CD14-positive monocyte (primary cell): ENCODE measurements around the gene CD200. TPM values are rescaled to one million over a fixed set of nuclear protein-coding genes. Genes with fewer than 3 reads are reported as not detected.
A peak's percentile ranks its signal among the peaks of the same experiment; 100 is the strongest.

Experiments used
- DNase-seq, 3 donors: peaks; one replicate each; pipeline ENCODE4 v3.0.0-alpha.2; 2011 to 2022
- H2AFZ ChIP-seq: 2 replicates; pipeline ENCODE4 v1.6.0; 2012; ENCODE audit warnings: mild to moderate bottlenecking, low read depth, low read length, inconsistent platforms; ENCODE audit not compliant: insufficient read depth, poor library complexity, severe bottlenecking
- H3K27ac ChIP-seq, 2 donors: 1 replicate in 1 of 2; 2 replicates in 1 of 2; pipeline ENCODE4 v1.5.1; 2012 to 2013; ENCODE audit warnings: low read length in 2 of 2, control low read depth in 1 of 2, inconsistent platforms in 1 of 2, low read depth in 1 of 2, mild to moderate bottlenecking in 1 of 2
- H3K27me3 ChIP-seq, 2 donors: one replicate each; pipeline versions ENCODE4 v1.6.0 to v1.6.1; 2011 to 2013; ENCODE audit warnings: low read length in 2 of 2; ENCODE audit not compliant: control insufficient read depth in 2 of 2, insufficient read depth in 2 of 2
- H3K36me3 ChIP-seq, 2 donors: replicated peaks in 1 of 2; 1 replicate in 1 of 2; 2 replicates in 1 of 2; pipeline versions ENCODE4 v1.5.1 to v1.6.1; 2012 to 2013; ENCODE audit warnings: low read length in 2 of 2, control low read depth in 1 of 2, inconsistent platforms in 1 of 2, mild to moderate bottlenecking in 1 of 2; ENCODE audit not compliant: insufficient read depth in 2 of 2, control insufficient read depth in 1 of 2
- H3K4me1 ChIP-seq, 2 donors: 1 replicate in 1 of 2; 2 replicates in 1 of 2; pipeline versions ENCODE4 v1.5.1 to v1.6.1; 2012 to 2013; ENCODE audit warnings: low read length in 2 of 2, control low read depth in 1 of 2, inconsistent platforms in 1 of 2, mild to moderate bottlenecking in 1 of 2, moderate library complexity in 1 of 2; ENCODE audit not compliant: insufficient read depth in 2 of 2, control insufficient read depth in 1 of 2
- H3K4me2 ChIP-seq: replicated peaks from 2 replicates; pipeline ENCODE3; 2012; ENCODE audit warnings: low read length, moderate library complexity, mild to moderate bottlenecking; ENCODE audit not compliant: poor library complexity, severe bottlenecking; ENCODE audit errors: extremely low read depth
- H3K4me3 ChIP-seq, 3 experiments: fragments of 200-600 bp in 1 of 3; sonication (generic) in 1 of 3; replicated peaks in 1 of 3; 1 replicate in 2 of 3; 2 replicates in 1 of 3; pipeline ENCODE4 v1.5.1; 2011 to 2013; ENCODE audit warnings: low read length in 3 of 3, mild to moderate bottlenecking in 3 of 3, control low read depth in 2 of 3, low read depth in 2 of 3, inconsistent platforms in 1 of 3, moderate library complexity in 1 of 3
- H3K79me2 ChIP-seq: 2 replicates; pipeline ENCODE4 v1.6.0; 2012; ENCODE audit warnings: mild to moderate bottlenecking, control low read depth, inconsistent platforms, low read length, moderate library complexity; ENCODE audit not compliant: insufficient read depth
- H3K9ac ChIP-seq: 2 replicates; pipeline ENCODE4 v1.6.0; 2017; ENCODE audit warnings: low read length, mild to moderate bottlenecking; ENCODE audit not compliant: insufficient read depth, poor library complexity, severe bottlenecking
- H3K9me3 ChIP-seq, 2 donors: replicated peaks in 1 of 2; 1 replicate in 1 of 2; 2 replicates in 1 of 2; pipeline versions ENCODE4 v1.5.1 to v1.6.1; 2012 to 2013; ENCODE audit warnings: low read length in 2 of 2, control low read depth in 1 of 2; ENCODE audit not compliant: control insufficient read depth in 1 of 2, insufficient read depth in 1 of 2
- H4K20me1 ChIP-seq: 2 replicates; pipeline ENCODE4 v1.6.0; 2012; ENCODE audit warnings: mild to moderate bottlenecking, low read length, control low read depth, moderate library complexity; ENCODE audit not compliant: insufficient read depth
- H3K27ac Mint-ChIP-seq, 7 donors: one replicate each; pipeline ENCODE4 v1.8.0; 2020; ENCODE audit warnings: mild to moderate bottlenecking in 7 of 7, mixed read lengths in 7 of 7, moderate library complexity in 6 of 7, inconsistent platforms in 2 of 7
- H3K27me3 Mint-ChIP-seq, 3 donors: one replicate each; pipeline ENCODE4 v1.8.0; 2021 to 2022; ENCODE audit warnings: low read depth in 3 of 3, mild to moderate bottlenecking in 3 of 3, mixed read lengths in 3 of 3, moderate library complexity in 3 of 3, inconsistent platforms in 1 of 3
- H3K36me3 Mint-ChIP-seq, 2 donors: one replicate each; pipeline ENCODE4 v1.8.0; 2020; ENCODE audit warnings: mixed read lengths in 2 of 2, inconsistent platforms in 1 of 2, mild to moderate bottlenecking in 1 of 2
- H3K4me1 Mint-ChIP-seq: one replicate; pipeline ENCODE4 v1.8.0; 2020; ENCODE audit warnings: mild to moderate bottlenecking, mixed read lengths
- H3K4me3 Mint-ChIP-seq, 2 donors: one replicate each; pipeline ENCODE4 v1.8.0; 2020; ENCODE audit warnings: mild to moderate bottlenecking in 2 of 2, mixed read lengths in 2 of 2, moderate library complexity in 1 of 2
- H3K9me3 Mint-ChIP-seq, 7 donors: one replicate each; pipeline ENCODE4 v1.8.0; 2020 to 2022; ENCODE audit warnings: mixed read lengths in 7 of 7, mild to moderate bottlenecking in 6 of 7, moderate library complexity in 6 of 7, inconsistent platforms in 2 of 7
- WGBS: methylation state at CpG from one replicate; pipeline ENCODE4 v1.1.5; 2013; ENCODE audit warnings: missing lambda C conversion rate; ENCODE audit not compliant: insufficient coverage; 5-methylcytosine and 5-hydroxymethylcytosine counted together
- intact Hi-C, 2 donors: fragments of 100-400 bp; cut with micrococcal nuclease; formaldehyde crosslinking; loops; one replicate each; pipeline versions ENCODE4 v1.15.0 to v1.15.1; 2023
- polyA plus RNA-seq, 3 donors: library from polyadenylated mRNA; depleted of rRNA in 1 of 3; unstranded in 2 of 3; stranded (reverse) in 1 of 3; fragments of 300-500 nt in 2 of 3; fragments of >200 nt in 1 of 3; fragmentation: Illumina TruSeq in 2 of 3; gene quantifications; 1 replicate in 2 of 3; 2 replicates in 1 of 3; pipeline ENCODE4 v1.2.3, GENCODE V29; 2012 to 2021
- TF ChIP-seq, protein P1 (sequence below): fragments of 200-600 bp; IDR thresholded peaks from one replicate; pipeline ENCODE4 v1.8.0; 2022; ENCODE audit warnings: antibody characterized with exemption, mild to moderate bottlenecking

CD200 gene
- polyA plus RNA-seq, 3 donors = 0.12 to 0.13 TPM; not detected in 1

DNA sequence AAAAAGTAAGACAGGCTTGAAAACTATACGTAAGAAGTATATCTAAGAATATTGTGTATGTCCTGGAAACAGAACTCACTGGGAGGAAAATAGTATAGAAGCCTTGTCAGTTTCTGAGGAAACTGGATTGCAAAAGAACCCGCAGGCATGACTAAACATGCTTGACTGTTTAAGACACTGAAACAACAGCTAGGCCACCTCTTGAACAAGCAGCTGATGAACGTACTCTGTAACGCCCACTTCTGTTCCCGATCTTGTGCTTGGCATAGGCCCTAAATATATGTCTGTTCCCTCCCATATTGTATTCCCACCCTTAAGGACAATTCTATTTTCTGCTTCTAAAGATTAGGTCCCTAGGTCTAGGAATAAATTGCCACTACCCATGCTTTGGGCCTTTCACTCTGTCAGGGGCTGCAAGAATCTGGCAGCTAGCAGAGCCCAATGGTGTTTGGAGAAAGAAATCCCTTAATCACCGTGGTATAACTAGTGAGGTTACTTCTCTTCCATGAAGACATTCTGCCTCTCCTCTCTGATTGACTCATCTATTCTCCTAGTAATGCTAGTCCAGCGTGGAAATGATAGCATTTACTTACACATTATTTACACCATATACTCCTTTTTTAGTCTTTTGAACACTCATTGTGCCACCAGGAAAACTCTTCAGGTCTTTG is 46.2 kb downstream of the CD200 start:
- Histone ChIP-seq H3K36me3 (no peaks in the 10 kb centered on the region), H3K9me3 (no peaks in the 10 kb centered on the region), H3K79me2 (no peaks in the 10 kb centered on the region), H3K4me2 (peak overlapping the region; percentile 35), H3K27me3 (no peaks in the 10 kb centered on the region), H3K4me3 (peak overlapping the region in 1 of 3 experiments; percentile 35), H3K9ac (no peak overlapping the region), H3K27ac (peak overlapping the region; percentile 68 to 78), H4K20me1 (no peaks in the 10 kb centered on the region), H2AFZ (no peak overlapping the region), H3K4me1 (peaks cover 62% of the 10 kb centered on the region in 2 donors)
- Mint-ChIP-seq H3K27me3 (no peaks in the 10 kb centered on the region), H3K27ac (peak overlapping the region; percentile 79 to 91 (median 89)), H3K4me1 (peaks cover 66% of the 10 kb centered on the region), H3K36me3 (no peaks in the 10 kb centered on the region), H3K4me3 (peak overlapping the region in 1 of 2 donors; percentile 75), H3K9me3 (peaks cover 0 to 3% (median 3%) of the 10 kb centered on the region in 7 donors)
- intact Hi-C loops = no loop called here
- TF ChIP-seq, protein P1, sequence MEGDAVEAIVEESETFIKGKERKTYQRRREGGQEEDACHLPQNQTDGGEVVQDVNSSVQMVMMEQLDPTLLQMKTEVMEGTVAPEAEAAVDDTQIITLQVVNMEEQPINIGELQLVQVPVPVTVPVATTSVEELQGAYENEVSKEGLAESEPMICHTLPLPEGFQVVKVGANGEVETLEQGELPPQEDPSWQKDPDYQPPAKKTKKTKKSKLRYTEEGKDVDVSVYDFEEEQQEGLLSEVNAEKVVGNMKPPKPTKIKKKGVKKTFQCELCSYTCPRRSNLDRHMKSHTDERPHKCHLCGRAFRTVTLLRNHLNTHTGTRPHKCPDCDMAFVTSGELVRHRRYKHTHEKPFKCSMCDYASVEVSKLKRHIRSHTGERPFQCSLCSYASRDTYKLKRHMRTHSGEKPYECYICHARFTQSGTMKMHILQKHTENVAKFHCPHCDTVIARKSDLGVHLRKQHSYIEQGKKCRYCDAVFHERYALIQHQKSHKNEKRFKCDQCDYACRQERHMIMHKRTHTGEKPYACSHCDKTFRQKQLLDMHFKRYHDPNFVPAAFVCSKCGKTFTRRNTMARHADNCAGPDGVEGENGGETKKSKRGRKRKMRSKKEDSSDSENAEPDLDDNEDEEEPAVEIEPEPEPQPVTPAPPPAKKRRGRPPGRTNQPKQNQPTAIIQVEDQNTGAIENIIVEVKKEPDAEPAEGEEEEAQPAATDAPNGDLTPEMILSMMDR = no peak
- WGBS = 0% methylated on average over 5 of the region's 7 CpGs
- DNase-seq = peak; percentile 74 to 91 (median 85)

DNA sequence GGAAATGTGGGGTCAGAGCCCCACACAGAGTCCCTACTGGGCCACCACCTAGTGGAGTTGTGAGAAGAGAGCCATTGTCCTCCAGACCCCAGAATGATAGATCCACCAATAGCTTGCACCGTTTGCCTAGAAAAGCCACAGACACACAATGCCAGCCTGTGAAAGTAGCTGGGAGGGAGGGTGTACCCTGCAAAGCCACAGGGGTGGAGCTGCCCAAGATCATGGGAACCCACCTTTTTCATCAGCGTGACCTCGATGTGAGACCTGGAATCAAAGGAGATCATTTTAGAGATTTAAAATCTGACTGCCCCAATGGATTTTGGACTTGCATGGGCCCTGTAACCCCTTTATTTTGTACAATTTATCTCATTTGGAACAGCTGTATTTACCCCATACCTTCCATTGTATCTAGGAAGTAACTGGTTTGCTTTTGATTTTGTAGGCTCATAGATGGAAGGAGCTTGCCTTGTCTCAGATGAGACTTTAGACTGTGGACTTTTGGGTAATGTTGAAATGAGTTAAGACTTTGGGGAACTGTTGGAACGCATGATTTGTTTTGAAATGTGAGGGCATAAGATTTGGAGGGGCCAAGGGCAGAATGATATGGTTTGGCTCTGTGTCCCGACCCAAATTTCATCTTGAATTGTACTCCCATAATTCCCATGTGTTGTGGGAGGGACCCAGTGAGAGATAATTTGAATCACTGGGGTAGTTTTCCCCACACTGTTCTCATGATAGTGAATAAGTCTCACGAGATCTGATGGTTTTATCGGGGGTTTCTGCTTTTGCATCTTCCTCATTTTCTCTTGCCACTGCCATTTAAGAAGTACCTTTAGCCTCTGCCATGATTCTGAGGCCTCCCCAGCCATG is 49.0 kb downstream of the CD200 start:
- peaks cover 0 to 3% (median 3%) of the 10 kb centered on the region in 7 donors for H3K9me3 Mint-ChIP-seq
- H3K4me2 ChIP-seq = no peak overlapping the region
- intact Hi-C loops = no loop called here
- no CpG with 5 or more reads among the region's 7 CpGs for WGBS
- no peaks in the 10 kb centered on the region for H3K36me3 Mint-ChIP-seq
- no peaks in the 10 kb centered on the region for H4K20me1 ChIP-seq
- H3K27me3 ChIP-seq = no peaks in the 10 kb centered on the region
- DNase-seq = peak in 1 of 3 donors; percentile 15
- H3K9ac ChIP-seq = no peak overlapping the region
- H3K4me3 Mint-ChIP-seq = no peak overlapping the region
- TF ChIP-seq, protein P1 = no peak
- H3K27me3 Mint-ChIP-seq = no peaks in the 10 kb centered on the region
- no peak overlapping the region for H3K4me3 ChIP-seq
- peak overlapping the region in 3 of 7 donors; percentile 27 to 59 (median 43) for H3K27ac Mint-ChIP-seq
- no peaks in the 10 kb centered on the region for H3K79me2 ChIP-seq
- H3K4me1 ChIP-seq = peaks cover 46 to 49% of the 10 kb centered on the region in 2 donors
- peaks cover 52% of the 10 kb centered on the region for H3K4me1 Mint-ChIP-seq
- no peak overlapping the region for H2AFZ ChIP-seq
- H3K27ac ChIP-seq = no peak overlapping the region
- H3K9me3 ChIP-seq = no peaks in the 10 kb centered on the region
- no peaks in the 10 kb centered on the region for H3K36me3 ChIP-seq
